Left ventricle myocardium superior (tissue), 1 donor: Measurements from ENCODE around the gene TNFRSF12A. TPM values are rescaled to one million over a fixed set of nuclear protein-coding genes. Genes with fewer than 3 reads are reported as not detected.

Source experiments
- ATAC-seq: fragments of 200-7000 bp; cut with Tn5 transposase; one replicate; pipeline ENCODE4 v1.9.1; 2020; ENCODE audit warnings: mild to moderate bottlenecking, moderate library complexity
- DNase-seq: peaks from one replicate; pipeline ENCODE4 v3.0.0-alpha.2; 2020
- intact Hi-C: fragments of 100-400 bp; cut with micrococcal nuclease; formaldehyde crosslinking; loops from one replicate; pipeline ENCODE4 v1.11.0; 2022
- long read RNA-seq: library from polyadenylated mRNA; unstranded; transcript quantifications from one replicate; pipeline ENCODE4 v2.0.0, GENCODE V29; 2021
- total RNA-seq: library from RNA; stranded (reverse); fragmentation: NEBNext Ultra II Directional; extraction: Animal tissue kit (Norgen Biotek cat#: 25700); gene quantifications from one replicate; pipeline ENCODE4 v1.2.1, GENCODE V29; 2021
- donor health status: DM: no; HTN: yes; CAD: no; lungs with severe emphysema.

The TNFRSF12A gene
- 17.7 TPM for total RNA-seq
- long read RNA-seq, transcript TNFRSF12A-201 (4 exons, 1,033 nt), result major isoform, 31 of 36 reads
- long read RNA-seq, partial matches to known transcripts, result 0 of 36 reads
- long read RNA-seq, other reads (novel, unspliced or antisense), result 3 of 36 reads

DNA sequence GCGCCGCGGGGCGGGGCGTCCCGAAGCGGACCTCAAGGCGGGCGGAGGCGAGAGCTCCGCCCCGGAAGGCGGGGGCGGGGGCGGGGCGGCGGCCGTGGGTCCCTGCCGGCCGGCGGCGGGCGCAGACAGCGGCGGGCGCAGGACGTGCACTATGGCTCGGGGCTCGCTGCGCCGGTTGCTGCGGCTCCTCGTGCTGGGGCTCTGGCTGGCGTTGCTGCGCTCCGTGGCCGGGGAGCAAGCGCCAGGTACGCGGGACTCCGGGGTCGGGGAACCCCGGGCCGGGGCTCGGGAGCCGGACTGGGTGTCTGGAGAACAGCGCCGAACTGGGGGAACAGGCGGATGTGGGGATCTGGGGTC, at the start of gene TNFRSF12A:
TSS of gene TNFRSF12A (plus strand) at position 122 of the 357 bp plus-strand sequence. CDS start at position 152, 30 bp downstream.
- DNase-seq (peak; percentile 90), ATAC-seq (peak; percentile 44)
- intact Hi-C loops, result no loop called here

- DNase-seq (no peak), ATAC-seq (no peak)
- intact Hi-C loops, result no loop called here
Observed at GRCh38 chr16:2970563-2970962, 49.6 kb upstream of the TNFRSF12A start.

- intact Hi-C loops, result no loop called here
- no peak for DNase-seq
Observed at GRCh38 chr16:2971134-2971984, 48.8 kb upstream of the TNFRSF12A start.

GRCh38 chr16:2971985-2972784, 48.0 kb upstream of the TNFRSF12A start:
- ATAC-seq (no peak), DNase-seq (no peak)

More at GRCh38 chr16:2971134-2971984, 48.8 kb upstream of the TNFRSF12A start:
- no peak for ATAC-seq

DNA sequence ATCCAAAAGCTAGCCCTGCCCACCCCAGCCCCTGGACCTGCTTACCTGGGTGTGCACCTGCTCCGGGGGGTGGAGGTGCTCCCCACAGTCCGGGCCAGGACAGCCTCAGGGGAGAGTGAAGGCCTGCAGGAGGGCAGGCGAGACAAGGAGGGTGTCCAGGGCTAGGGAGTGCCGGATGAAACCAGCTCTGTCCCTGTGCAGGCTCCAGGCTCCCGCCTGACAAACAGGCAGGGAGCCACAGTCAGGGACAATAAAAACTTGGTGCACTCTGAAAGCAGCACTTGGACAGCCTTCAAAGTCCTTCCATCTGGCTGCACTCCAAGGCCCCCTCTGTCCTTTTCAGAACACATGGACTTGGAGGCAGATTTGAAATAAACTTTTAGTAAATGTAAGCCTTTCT, 47.1 kb upstream of the TNFRSF12A start:
- DNase-seq (no peak), ATAC-seq (no peak)
- intact Hi-C loops, result no loop called here

More at GRCh38 chr16:2971985-2972784, 48.0 kb upstream of the TNFRSF12A start:
- intact Hi-C loops, result no loop called here

DNA sequence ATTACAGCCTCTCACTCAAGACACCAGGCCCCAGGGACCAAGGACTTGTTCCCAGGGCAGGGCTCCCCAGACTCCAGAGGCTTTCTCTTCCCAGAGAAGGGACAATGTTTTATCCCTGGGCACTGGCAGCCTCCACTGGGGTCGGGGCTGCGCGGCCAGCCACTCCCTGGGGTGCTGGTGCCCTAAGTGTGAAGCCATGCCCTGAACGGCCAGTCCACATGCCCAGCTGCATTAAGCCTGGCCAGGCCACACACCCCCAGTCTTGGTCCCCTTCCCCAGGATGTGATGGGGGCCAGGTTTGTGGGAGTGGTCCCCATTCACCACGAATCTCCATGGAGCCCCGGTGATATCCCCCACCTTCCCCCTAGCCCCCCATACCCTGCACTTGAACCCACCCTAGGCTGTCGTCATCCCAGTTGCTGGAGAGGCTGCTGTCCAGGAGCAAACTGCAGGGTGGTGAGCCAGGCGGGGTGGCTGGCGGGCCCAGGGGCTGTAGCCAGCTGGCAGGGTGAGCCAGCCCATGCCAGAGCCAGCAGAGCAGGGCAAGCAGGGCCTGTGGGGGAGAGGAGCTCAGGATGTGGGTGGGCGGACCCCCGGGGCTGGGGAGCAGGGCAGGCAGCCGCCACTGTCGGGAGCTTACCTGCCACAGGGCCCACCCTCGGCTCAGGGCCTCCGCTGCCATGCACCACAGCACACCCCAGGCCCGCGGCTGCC, 46.4 kb upstream of the TNFRSF12A start:
- no peak for ATAC-seq
- intact Hi-C loops, result no loop called here
- no peak for DNase-seq

GRCh38 chr16:2974319-2975056, 45.7 kb upstream of the TNFRSF12A start:
- intact Hi-C loops, result no loop called here
- no peak for ATAC-seq
- no peak for DNase-seq

GRCh38 chr16:2975161-2975795, 44.9 kb upstream of the TNFRSF12A start:
- ATAC-seq, result no peak

DNA sequence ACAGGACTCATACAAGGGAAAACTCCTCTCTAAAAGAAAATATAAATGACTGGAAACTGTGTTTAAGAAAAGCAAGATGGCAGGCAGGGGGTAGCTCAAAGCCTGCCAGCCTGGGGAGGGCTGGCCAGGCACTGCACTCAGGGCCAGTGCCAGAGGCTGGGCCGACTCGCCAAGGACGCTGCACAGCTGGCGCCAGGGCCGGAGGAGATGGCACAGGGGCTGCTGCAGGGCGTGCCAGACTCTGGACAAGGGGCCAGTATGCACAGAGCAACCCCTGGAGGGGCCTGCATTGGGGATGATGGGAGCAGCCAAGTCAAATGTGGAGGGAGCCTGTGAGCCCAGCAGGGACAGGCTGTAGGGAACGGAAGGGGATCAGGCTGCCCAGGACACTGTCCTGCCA, 44.0 kb upstream of the TNFRSF12A start:
- DNase-seq (no peak), ATAC-seq (no peak)
- intact Hi-C loops, result no loop called here

More at GRCh38 chr16:2975161-2975795, 44.9 kb upstream of the TNFRSF12A start:
- intact Hi-C loops, result no loop called here
- no peak for DNase-seq

DNA sequence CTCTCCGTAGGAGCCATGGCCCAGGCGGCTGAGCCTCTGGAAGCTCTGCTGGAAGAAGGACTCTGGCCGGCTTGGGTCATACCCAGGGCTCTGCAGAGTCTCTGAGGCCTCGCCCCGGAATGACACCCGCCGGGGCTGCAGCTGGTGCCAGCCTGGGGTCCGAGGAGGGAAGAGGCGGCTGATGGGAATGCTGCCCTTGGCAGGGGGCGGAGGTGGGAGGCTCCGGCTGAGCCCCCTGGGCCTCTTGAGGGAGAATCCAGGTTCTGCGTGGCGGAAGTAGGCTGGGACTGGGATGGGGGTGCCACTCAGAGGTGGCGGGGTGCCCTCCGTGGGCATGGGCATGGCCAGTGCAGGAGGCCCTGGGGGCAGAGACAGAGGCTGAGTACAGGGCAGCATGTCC, 43.5 kb upstream of the TNFRSF12A start:
- intact Hi-C loops, result no loop called here
- ATAC-seq, result no peak

DNA sequence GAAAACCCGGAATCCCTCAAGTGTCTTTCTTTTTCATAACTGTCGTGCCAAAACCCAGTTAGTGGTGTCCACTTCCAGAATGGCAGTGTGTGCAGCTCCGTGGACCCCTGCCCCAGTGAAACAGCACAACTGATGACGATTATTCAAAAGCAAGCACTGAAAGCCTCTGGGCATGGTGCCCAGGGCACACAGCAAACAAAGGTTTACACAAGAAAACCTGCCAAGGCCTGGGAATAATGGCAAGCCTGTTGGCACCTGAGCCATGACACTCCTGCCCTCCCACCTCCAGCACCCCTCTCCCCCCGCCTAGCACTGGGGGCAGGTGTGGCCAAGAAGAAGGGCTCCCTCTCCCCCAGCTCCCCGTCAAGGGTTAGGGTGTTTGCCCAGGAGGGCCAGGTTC, 42.7 kb upstream of the TNFRSF12A start:
- ATAC-seq (no peak), DNase-seq (no peak)
- intact Hi-C loops, result no loop called here

More for the DNA sequence above, 43.5 kb upstream of the TNFRSF12A start:
- DNase-seq, result no peak

- intact Hi-C loops, result no loop called here
- no peak for ATAC-seq
- no peak for DNase-seq
Observed at GRCh38 chr16:2979669-2980226, 40.4 kb upstream of the TNFRSF12A start.

DNA sequence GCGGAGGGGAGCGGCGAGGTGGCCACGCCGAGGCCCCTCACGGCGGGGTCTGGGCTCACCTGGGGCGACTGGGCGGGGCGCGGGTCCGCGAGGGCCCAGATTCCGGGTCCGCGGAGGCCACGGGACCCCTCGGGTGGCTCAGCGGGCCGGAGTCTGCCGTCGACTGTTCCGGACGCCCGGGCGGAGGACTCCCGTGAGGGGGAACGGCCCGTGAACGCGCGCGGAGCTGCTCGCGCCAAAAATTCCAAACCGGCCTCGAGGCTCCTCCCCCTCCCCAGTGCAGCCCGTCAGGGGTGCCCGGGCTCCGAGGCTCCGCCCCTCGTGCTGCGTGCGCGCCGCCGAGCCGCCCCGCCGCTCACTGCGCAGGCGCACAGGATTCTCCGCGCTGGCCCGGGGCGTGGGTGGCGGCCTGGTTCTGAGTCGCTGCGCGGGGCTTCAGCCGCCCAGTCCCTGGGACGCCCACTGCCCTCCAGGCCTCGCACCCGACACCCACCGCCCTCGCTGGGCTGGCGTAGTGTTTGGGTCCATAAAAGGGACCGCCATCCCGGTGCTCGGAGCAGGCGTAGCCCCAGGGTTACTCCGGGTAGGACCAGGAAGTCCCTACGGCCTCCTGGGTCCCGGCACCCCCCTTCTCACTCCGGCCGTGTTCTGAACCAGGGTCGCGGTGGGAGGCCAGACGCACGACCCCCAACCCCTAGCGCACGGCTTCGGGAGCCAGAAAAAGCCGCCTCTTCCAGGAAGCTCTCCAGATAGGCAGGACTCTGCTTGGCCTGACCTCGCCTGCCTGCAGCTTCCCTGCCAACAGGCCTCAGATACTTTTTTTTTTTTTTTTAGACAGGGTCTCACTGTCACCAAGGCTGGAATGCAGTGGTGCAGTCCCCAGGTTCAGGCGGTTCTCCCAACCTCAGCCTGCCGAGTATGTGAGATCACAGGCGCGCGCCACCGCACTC, 39.7 kb upstream of the TNFRSF12A start, which contains the start of gene PKMYT1:
TSS of gene PKMYT1 (minus strand) at position 220 of the 950 bp plus-strand sequence. CDS start 789 bp downstream, outside the sequence.
- ATAC-seq, result peak; percentile 95
- peak; percentile 97 for DNase-seq
- intact Hi-C loops, result no loop called here

DNA sequence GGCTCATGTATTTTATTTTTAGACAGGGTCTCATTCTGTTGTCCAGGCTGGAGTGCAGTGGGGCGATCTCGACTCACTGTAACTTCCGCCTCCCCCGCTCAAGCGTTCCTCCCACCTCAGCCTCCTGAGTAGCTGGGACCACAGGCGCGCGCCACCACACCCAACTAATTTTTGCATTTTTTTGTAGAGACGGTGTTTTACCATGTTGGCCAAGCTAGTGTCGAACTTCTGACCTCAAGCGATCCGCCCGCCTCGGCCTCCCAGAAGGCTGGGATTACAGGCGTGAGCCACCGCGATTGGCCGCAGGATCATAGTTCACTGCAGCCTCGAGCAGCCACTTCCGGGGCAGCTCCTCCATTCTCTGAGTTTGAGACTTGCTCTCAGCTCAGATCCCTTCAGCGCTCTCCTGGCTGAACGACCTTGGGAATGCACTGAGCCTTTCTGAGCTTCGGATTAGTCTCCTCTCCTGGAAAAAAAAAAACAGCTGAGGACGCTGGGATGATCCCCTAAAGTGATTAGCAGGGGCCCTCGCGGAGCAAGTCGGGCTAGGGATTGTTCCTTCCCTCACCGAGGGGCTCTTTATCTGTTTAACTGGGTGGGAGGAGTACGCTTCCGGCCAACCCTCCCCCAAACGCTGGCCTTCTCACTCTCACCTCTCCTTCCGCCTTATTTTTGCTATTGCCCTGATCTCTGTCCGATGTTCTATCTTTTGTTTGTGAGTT, 38.8 kb upstream of the TNFRSF12A start:
- ATAC-seq (no peak), DNase-seq (no peak)
- intact Hi-C loops, result no loop called here

- DNase-seq (no peak), ATAC-seq (no peak)
- intact Hi-C loops, result no loop called here
Observed at GRCh38 chr16:2981899-2982250, 38.3 kb upstream of the TNFRSF12A start.

DNA sequence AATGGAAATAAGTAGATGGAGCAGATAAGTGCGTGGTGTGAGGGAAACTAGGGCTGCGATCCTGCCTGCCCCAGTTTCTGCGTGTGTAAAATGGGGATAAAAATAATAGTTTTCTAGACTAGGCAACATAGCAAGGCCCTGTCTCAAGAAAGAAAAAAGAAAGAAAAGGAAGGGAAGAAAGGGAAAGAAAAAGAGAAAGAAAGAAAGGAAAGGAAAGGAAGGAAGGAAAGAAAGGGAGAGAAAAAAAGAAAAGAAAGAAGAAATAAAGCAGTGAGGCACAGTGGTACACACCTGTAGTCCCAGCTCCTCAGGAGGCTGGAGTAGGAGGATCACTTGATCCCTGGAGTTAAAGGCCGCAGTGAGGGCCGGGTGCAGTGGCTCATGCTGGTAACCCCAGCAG, 37.8 kb upstream of the TNFRSF12A start:
- intact Hi-C loops, result no loop called here
- DNase-seq, result no peak
- ATAC-seq, result no peak
